Spleen (tissue), 11 donors: Measurements from ENCODE around the gene RAB25. TPM values are rescaled to one million over a fixed set of nuclear protein-coding genes. Genes with fewer than 3 reads are reported as not detected.
A peak's percentile ranks its signal among the peaks of the same experiment; 100 is the strongest.

Experiments used
- DNase-seq: peaks from one replicate; pipeline ENCODE4 v3.0.0-alpha.2; 2020
- H3K27ac ChIP-seq, 8 donors: fragments of 200-600 bp; sonication (generic) in 7 of 8; 1 replicate in 4 of 8; 2 replicates in 4 of 8; pipeline versions ENCODE4 v1.5.0 to v1.8.0; 2016 to 2021; ENCODE audit warnings: inconsistent platforms in 4 of 8, mild to moderate bottlenecking in 4 of 8, moderate library complexity in 1 of 8
- H3K27me3 ChIP-seq, 7 donors: fragments of 200-600 bp; sonication (generic) in 6 of 7; replicated peaks in 1 of 7; 1 replicate in 4 of 7; 2 replicates in 3 of 7; pipeline versions ENCODE4 v1.5.0 to v1.8.0; 2016 to 2021; ENCODE audit warnings: inconsistent platforms in 3 of 7, mild to moderate bottlenecking in 1 of 7
- H3K36me3 ChIP-seq, 6 donors: fragments of 200-600 bp; sonication (generic) in 5 of 6; 1 replicate in 4 of 6; 2 replicates in 2 of 6; pipeline versions ENCODE4 v1.5.0 to v1.8.0; 2016 to 2021; ENCODE audit warnings: inconsistent platforms in 2 of 6
- H3K4me1 ChIP-seq, 6 donors: fragments of 200-600 bp; sonication (generic) in 5 of 6; 1 replicate in 3 of 6; 2 replicates in 3 of 6; pipeline versions ENCODE4 v1.5.0 to v1.8.0; 2016 to 2021; ENCODE audit warnings: inconsistent platforms in 3 of 6
- H3K4me3 ChIP-seq, 8 donors: fragments of 200-600 bp; sonication (generic) in 7 of 8; 1 replicate in 4 of 8; 2 replicates in 4 of 8; pipeline versions ENCODE4 v1.5.0 to v1.8.0; 2016 to 2021; ENCODE audit warnings: inconsistent platforms in 4 of 8, mild to moderate bottlenecking in 4 of 8, moderate library complexity in 2 of 8
- H3K9me3 ChIP-seq, 8 donors: fragments of 200-600 bp; sonication (generic) in 7 of 8; 1 replicate in 4 of 8; 2 replicates in 4 of 8; pipeline versions ENCODE4 v1.5.0 to v1.8.0; 2016 to 2021; ENCODE audit warnings: inconsistent platforms in 4 of 8
- POLR2A ChIP-seq, 3 donors: fragments of 450-650 bp; IDR thresholded peaks; one replicate each; pipeline ENCODE4 v1.5.1; 2017; ENCODE audit warnings: antibody characterized with exemption in 3 of 3, mild to moderate bottlenecking in 1 of 3
- POLR2AphosphoS5 ChIP-seq, 3 donors: sonication (generic); formaldehyde crosslinking; IDR thresholded peaks; one replicate each; pipeline ENCODE4 v1.5.1; 2017; ENCODE audit warnings: antibody characterized with exemption in 3 of 3
- WGBS, 5 donors: extraction: QIAGEN DNeasy Blood & Tissue Kit in 3 of 5; methylation state at CpG; one replicate each; pipeline versions ENCODE4 v1.1.5 to v1.1.7; 2013 to 2018; 5-methylcytosine and 5-hydroxymethylcytosine counted together
- intact Hi-C: fragments of 100-400 bp; cut with DNase I; formaldehyde crosslinking; loops from one replicate; pipeline ENCODE4 v1.15.0; 2023; ENCODE audit warnings: low total_unique reads
- polyA plus RNA-seq, 3 donors: library from polyadenylated mRNA; stranded (reverse); fragments of 200-250 nt; gene quantifications; one replicate each; pipeline ENCODE4 v1.2.1, GENCODE V29; 2013
- total RNA-seq, 7 donors: library from RNA; depleted of rRNA in 3 of 7; stranded (reverse); fragments of >200 nt in 3 of 7; fragmentation: NEBNext Ultra II Directional in 4 of 7; extraction: Animal tissue kit (Norgen Biotek cat#: 25700) in 4 of 7; gene quantifications; one replicate each; pipeline versions ENCODE4 v1.1.0 to v1.2.1, GENCODE V29; 2016 to 2021
- TF ChIP-seq, protein P1 (sequence below), 11 experiments: fragments of 200-600 bp in 7 of 11; fragments of 450-650 bp in 4 of 11; sonication (generic) in 4 of 11; IDR thresholded peaks in 8 of 11; conservative IDR thresholded peaks in 3 of 11; 1 replicate in 7 of 11; 2 replicates in 4 of 11; pipeline versions ENCODE4 v1.4.0 to v1.8.0; 2016 to 2021; ENCODE audit warnings: antibody characterized with exemption in 11 of 11, inconsistent platforms in 4 of 11, mild to moderate bottlenecking in 1 of 11
- donor health status: healthy with polysubstance abuse.
- donor health status: DM: no; HTN: no; CAD: no; lungs with moderate emphysema.
- donor health status: DM: no; HTN: no; CAD: no.
- donor health status: Bipolar disorder and iron deficiency.
- donor health status: healthy.
- donor health status: DM: no; HTN: no; CAD: no.
- donor health status: DM: yes; HTN: yes; CAD: no.

Gene RAB25
- total and polyA plus RNA-seq, 10 donors, result 0.28 to 0.70 (median 0.50) TPM; not detected in 5

DNA sequence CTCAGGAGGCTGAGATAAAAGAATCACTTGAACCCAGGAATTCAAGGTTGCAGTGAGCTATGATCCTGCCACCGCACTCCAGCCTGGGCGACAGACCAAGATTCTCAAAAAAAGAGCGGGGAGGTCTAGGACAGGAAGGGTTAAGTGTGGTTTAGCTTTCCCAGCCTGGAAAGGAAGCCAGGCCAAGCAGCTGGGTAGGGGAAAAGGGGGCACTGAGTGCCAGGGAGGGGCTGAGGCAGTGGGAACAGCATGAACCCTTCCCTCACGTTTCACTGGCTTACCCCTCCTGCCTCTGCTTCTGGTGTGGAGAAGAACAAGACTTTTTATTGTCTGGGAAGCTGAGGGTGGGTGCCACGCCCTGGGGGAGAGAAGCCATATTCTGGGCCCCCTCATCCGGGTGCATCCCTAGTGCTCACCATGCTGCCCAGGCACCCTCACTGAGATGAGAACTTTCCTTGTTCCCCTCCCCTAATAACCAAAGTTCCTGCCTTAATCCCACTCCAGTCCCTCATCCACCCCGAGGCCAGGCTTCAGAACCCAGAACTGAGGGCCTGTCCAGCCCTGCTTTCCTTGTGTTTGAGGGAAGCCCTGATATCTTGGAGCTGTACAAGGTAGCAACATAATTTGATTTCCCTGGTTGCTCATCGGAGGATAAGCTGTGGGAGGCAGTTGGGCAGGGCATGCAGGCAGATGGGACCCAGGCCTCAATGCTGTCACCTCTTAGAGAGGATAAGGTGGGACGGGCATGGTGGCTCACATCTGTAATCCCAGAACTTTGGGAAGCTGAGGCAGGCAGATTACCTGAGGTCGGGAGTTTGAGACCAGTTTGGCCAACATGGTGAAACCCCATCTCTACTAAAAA, 51.5 kb downstream of the RAB25 start:
- Histone ChIP-seq H3K4me1 (peaks cover 11 to 51% (median 31%) of the 10 kb centered on the region in 6 donors), H3K27me3 (peaks cover 0 to 60% (median 6%) of the 10 kb centered on the region in 7 donors), H3K9me3 (no peaks in the 10 kb centered on the region), H3K36me3 (no peaks in the 10 kb centered on the region), H3K4me3 (no peak overlapping the region), H3K27ac (peak overlapping the region in 1 of 8 donors; percentile 8)
- 68 to 79% (median 73%) methylated on average over 10 of the region's 10 CpGs for WGBS, 5 donors
- TF ChIP-seq POLR2A (IDR thresholded peaks at IDR 0.05) (no peak), POLR2AphosphoS5 (IDR thresholded peaks at IDR 0.05) (no peak)
- TF ChIP-seq, protein P1, sequence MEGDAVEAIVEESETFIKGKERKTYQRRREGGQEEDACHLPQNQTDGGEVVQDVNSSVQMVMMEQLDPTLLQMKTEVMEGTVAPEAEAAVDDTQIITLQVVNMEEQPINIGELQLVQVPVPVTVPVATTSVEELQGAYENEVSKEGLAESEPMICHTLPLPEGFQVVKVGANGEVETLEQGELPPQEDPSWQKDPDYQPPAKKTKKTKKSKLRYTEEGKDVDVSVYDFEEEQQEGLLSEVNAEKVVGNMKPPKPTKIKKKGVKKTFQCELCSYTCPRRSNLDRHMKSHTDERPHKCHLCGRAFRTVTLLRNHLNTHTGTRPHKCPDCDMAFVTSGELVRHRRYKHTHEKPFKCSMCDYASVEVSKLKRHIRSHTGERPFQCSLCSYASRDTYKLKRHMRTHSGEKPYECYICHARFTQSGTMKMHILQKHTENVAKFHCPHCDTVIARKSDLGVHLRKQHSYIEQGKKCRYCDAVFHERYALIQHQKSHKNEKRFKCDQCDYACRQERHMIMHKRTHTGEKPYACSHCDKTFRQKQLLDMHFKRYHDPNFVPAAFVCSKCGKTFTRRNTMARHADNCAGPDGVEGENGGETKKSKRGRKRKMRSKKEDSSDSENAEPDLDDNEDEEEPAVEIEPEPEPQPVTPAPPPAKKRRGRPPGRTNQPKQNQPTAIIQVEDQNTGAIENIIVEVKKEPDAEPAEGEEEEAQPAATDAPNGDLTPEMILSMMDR (IDR thresholded peaks at IDR 0.05 in 8 of 11, conservative IDR thresholded peaks at IDR 0.05 in 3 of 11), result no peak
- intact Hi-C loops, result no loop called here
- DNase-seq, result no peak

DNA sequence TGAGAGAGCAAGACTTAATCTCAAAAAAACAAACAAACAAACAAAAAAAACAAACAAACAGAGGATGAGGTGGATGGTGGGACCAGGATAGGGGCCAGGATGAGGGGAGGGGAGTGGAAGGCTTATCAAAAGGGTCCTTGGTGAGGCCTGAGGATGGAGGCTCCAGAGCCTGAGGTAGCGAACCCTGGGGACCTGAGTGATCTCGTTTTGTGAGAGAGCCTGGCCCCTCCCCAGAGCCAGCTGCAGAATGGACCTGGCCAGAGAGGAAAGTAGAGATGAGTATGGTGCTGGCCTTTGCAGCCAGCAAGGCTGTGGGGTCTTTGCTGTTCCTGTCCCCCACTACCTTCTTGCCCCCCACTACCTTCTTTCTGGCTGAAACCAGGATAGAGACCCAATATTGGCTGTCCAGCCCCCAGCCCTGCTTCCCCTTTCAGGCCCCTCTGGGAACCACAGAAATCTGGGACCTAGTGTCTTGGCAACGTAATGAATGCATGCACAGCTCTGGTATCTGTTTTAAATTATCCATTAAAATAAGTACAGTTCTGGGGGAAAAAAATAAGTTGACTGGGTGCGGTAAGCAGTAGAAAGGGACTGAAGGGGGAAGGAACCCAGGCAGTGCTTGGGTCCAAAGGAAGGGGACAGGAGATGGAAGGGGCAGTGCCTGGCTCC, 52.5 kb downstream of the RAB25 start:
- Histone ChIP-seq H3K27me3 (peaks cover 0 to 62% (median 6%) of the 10 kb centered on the region in 7 donors), H3K4me3 (no peak overlapping the region), H3K27ac (peak overlapping the region in 5 of 8 donors; percentile 85 to 92 (median 87)), H3K9me3 (no peaks in the 10 kb centered on the region), H3K36me3 (no peaks in the 10 kb centered on the region), H3K4me1 (peaks cover 11 to 60% (median 37%) of the 10 kb centered on the region in 6 donors)
- 68 to 77% (median 75%) methylated on average over 4 of the region's 4 CpGs for WGBS, 5 donors
- DNase-seq, result no peak
- intact Hi-C loops, result no loop called here
- no peak for TF ChIP-seq POLR2AphosphoS5 (IDR thresholded peaks at IDR 0.05)
- TF ChIP-seq POLR2A (IDR thresholded peaks at IDR 0.05), result no peak

GRCh38 chr1:156114101-156114918, 53.4 kb downstream of the RAB25 start, which contains the start of gene LMNA:
Gene LMNA, plus strand, starts transcription at chr1:156114711. Its CDS starts 208 bp downstream, at chr1:156114919.
- TF ChIP-seq, protein P1 (IDR thresholded peaks at IDR 0.05 in 8 of 11, conservative IDR thresholded peaks at IDR 0.05 in 3 of 11), result no peak
- TF ChIP-seq POLR2A (IDR thresholded peaks at IDR 0.05), result peak in 1 of 3 donors; percentile 86
- TF ChIP-seq POLR2AphosphoS5 (IDR thresholded peaks at IDR 0.05), result peak; percentile 94 to 98 (median 96)
- WGBS, 5 donors, result 0 to 5% (median 1%) methylated on average over 10 to 37 of the region's 37 CpGs
- Histone ChIP-seq H3K4me3 (peak within 1 kb of the TSS; percentile 58 to 97 (median 82)), H3K4me1 (peaks cover 13 to 69% (median 46%) of the 10 kb centered on the region in 6 donors), H3K36me3 (no peaks in the 10 kb centered on the region), H3K9me3 (no peaks in the 10 kb centered on the region), H3K27ac (peak within 1 kb of the TSS; percentile 74 to 92 (median 86)), H3K27me3 (peaks cover 0 to 62% (median 6%) of the 10 kb centered on the region in 7 donors)
- intact Hi-C loops, result no loop called here
- DNase-seq, result peak; percentile 87

- Histone ChIP-seq H3K4me1 (peaks cover 20 to 76% (median 53%) of the 10 kb centered on the region in 6 donors), H3K27me3 (peaks cover 0 to 62% (median 6%) of the 10 kb centered on the region in 7 donors), H3K9me3 (no peaks in the 10 kb centered on the region), H3K27ac (peak overlapping the region; percentile 74 to 92 (median 86)), H3K36me3 (no peaks in the 10 kb centered on the region), H3K4me3 (peak overlapping the region; percentile 58 to 97 (median 82))
- intact Hi-C loops, result no loop called here
- DNase-seq, result no peak
- WGBS, 5 donors, result 0 to 3% (median 1%) methylated on average over 30 to 49 of the region's 49 CpGs
- TF ChIP-seq POLR2AphosphoS5 (IDR thresholded peaks at IDR 0.05) (no peak), POLR2A (IDR thresholded peaks at IDR 0.05) (no peak)
- TF ChIP-seq, protein P1 (IDR thresholded peaks at IDR 0.05 in 8 of 11, conservative IDR thresholded peaks at IDR 0.05 in 3 of 11), result no peak
Measured at GRCh38 chr1:156114919-156115513, 54.1 kb downstream of the RAB25 start.
